HepG2 (cell line): ENCODE results near the gene CLEC10A.

ENCODE experiments used
- AGO2 ChIP-seq: fragments of 200-400 bp; formaldehyde crosslinking; optimal IDR thresholded peaks from 2 replicates; pipeline ENCODE3; 2017; ENCODE audit warnings: mild to moderate bottlenecking, low read depth, low read length, moderate library complexity
- EP300 ChIP-seq, 3 experiments: sonication (generic) in 1 of 3; formaldehyde crosslinking in 1 of 3; IDR thresholded peaks; 2 replicates each; pipeline versions ENCODE4 v1.5.1 to v1.6.1; 2011 to 2020; ENCODE audit warnings: low read depth in 2 of 3, low read length in 2 of 3, borderline replicate concordance in 1 of 3, improper control_type of control experiment in 1 of 3, mild to moderate bottlenecking in 1 of 3, missing genetic modification reagents in 1 of 3, moderate library complexity in 1 of 3
- EZH2 ChIP-seq: conservative IDR thresholded peaks from 2 replicates; pipeline ENCODE4 v1.6.1; 2012; ENCODE audit warnings: mild to moderate bottlenecking, low read depth, low read length, moderate library complexity
- HDAC2 ChIP-seq: sonication (generic); formaldehyde crosslinking; IDR thresholded peaks from 2 replicates; pipeline ENCODE4 v1.4.0; 2020; ENCODE audit warnings: missing genetic modification reagents
- HOXA7 ChIP-seq: sonication (generic); formaldehyde crosslinking; IDR thresholded peaks from 2 replicates; pipeline ENCODE4 v1.8.1; 2022; ENCODE audit warnings: mild to moderate bottlenecking, missing genetic modification reagents, moderate library complexity
- POLR2AphosphoS5 ChIP-seq: IDR thresholded peaks from 2 replicates; pipeline ENCODE4 v1.6.1; 2012; ENCODE audit warnings: low read depth, low read length
- SRF ChIP-seq: IDR thresholded peaks from 2 replicates; pipeline ENCODE4 v1.6.1; 2011; ENCODE audit warnings: mild to moderate bottlenecking, low read depth, low read length, moderate library complexity
- TCF7L2 ChIP-seq: IDR thresholded peaks from 2 replicates; pipeline ENCODE4 v1.6.1; 2011; ENCODE audit warnings: mild to moderate bottlenecking, low read depth, low read length, moderate library complexity
- ZBTB1 ChIP-seq: sonication (generic); formaldehyde crosslinking; IDR thresholded peaks from 2 replicates; pipeline ENCODE4 v1.4.0; 2020; ENCODE audit warnings: missing genetic modification reagents, borderline replicate concordance

DNA sequence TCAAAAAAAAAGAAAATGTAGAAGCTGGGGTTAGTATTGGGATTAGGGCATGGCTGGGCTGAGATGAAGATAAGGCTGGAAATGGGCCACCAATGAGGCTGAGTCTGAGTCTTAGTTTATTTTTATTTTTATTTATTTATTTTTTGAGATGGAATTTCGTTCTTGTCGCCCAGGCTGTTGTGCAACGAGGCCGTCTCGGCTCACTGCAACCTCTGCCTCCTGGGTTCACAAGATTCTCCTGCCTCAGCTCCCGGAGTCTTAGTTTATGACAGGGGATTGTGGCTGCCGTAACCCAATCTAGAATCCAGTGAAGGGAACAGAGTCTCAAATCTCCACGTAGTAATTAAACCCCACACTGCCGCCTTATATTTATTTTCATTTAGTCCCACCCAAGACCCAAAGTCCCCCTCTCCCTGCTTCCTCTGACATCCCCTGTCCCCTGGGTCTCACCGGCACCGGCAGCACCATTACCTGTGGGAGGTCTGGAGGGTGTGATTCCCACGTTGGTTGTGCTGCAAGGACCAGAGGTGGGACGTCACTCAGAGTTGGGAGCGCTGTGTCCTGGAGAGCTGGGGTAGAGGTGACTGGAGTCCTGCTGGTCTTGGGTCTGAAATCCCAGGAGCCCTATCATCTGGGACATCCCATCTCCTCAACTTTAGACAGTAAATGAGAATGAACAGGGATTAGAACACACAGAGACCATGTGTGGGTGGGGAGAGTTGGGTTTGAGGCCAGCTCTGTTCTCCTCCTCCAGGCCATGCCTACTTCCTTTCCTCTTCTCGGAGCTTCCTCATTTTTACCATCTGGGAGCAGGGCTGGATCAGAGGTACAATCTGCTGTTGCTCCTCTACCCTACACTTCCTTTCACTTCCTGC is at the start of gene CLEC10A:
- TF ChIP-seq EZH2 (no peak), TCF7L2 (no peak), POLR2AphosphoS5 (no peak), HDAC2 (CRISPR knock-in tag) (no peak), HOXA7 (no peak), AGO2 (no peak), SRF (no peak), ZBTB1 (no peak), EP300 (IDR thresholded peaks at IDR 0.05; ENCODE audit: low read depth in 2 of 2, low read length in 2 of 2) (no peak), EP300 (CRISPR knock-in tag; IDR thresholded peaks at IDR 0.05; ENCODE audit: borderline replicate concordance) (no peak)
